ENCODE data around the gene PPM1A.

The PPM1A gene

DNA sequence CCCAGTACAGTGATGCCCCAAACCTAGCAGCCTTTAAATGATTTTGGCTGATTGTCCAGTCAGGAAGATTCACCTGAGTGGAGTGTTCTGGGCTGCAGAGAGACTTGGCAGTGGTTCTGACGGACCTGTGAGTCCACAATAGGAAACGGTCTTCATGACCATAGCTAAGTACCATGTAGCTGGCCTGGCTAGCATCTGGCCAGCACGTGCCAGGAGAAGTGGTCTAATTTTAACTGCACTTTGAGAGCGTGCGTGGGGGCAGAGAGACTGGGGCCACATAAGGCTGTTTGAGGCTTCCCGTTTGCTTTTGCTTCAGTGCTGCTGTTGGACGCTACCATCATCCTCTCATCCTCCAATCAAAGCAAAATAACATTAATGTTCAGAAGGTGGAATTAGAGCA is 54.7 kb downstream of the PPM1A start:
- H2AFZ ChIP-seq (ENCODE audit: low read length): no peak overlapping the region
- H3K9ac ChIP-seq (ENCODE audit: low read depth, low read length, poor library complexity): no peak overlapping the region
- H2AK5ac ChIP-seq (ENCODE audit: low read depth, low read length): no peak overlapping the region
- no CpG with 5 or more reads among the region's 7 CpGs for WGBS, 2 donors (ENCODE audit: extremely low coverage in 2 of 2, insufficient read length in 2 of 2, insufficient replicate concordance in 1 of 2)
- H2BK15ac ChIP-seq (ENCODE audit: low read length): no peak overlapping the region
- no peak overlapping the region for H3K23ac ChIP-seq (ENCODE audit: low read depth, low read length, poor library complexity)
- DNase-seq (ENCODE audit: low spot score): no peak
- no peaks in the 10 kb centered on the region for H3K4me1 ChIP-seq (ENCODE audit: control insufficient read depth in 2 of 2, insufficient read depth in 1 of 2, low read depth in 1 of 2, low read length in 2 of 2)
- no peaks in the 10 kb centered on the region for H3K36me3 ChIP-seq (replicated peaks in 1 of 2; ENCODE audit: control insufficient read depth in 2 of 2, insufficient read depth in 2 of 2, low read length in 2 of 2)
- no peaks in the 10 kb centered on the region for H3K79me1 ChIP-seq (ENCODE audit: low read depth, low read length)
- H4K8ac ChIP-seq (ENCODE audit: low read depth, low read length): no peak overlapping the region
- no peak overlapping the region for H3K4ac ChIP-seq (ENCODE audit: low read length)
- no peak overlapping the region for H3K18ac ChIP-seq (ENCODE audit: low read length)
- no peak overlapping the region for H2BK12ac ChIP-seq (ENCODE audit: low read length)
- H3K4me2 ChIP-seq (ENCODE audit: insufficient read depth, low read length, poor library complexity, severe bottlenecking): no peak overlapping the region
- no peaks in the 10 kb centered on the region for H3K27me3 ChIP-seq (ENCODE audit: control insufficient read depth in 3 of 3, insufficient read depth in 3 of 3, low read depth in 1 of 3, low read length in 3 of 3)
- H2BK5ac ChIP-seq (ENCODE audit: low read length): no peak overlapping the region
- peaks cover 0 to 1% of the 10 kb centered on the region in 2 donors for H3K9me3 ChIP-seq (replicated peaks in 1 of 2; ENCODE audit: control insufficient read depth in 2 of 2, insufficient read depth in 1 of 2, low read depth in 1 of 2, low read length in 2 of 2)
- no peak overlapping the region for H2BK120ac ChIP-seq (ENCODE audit: low read depth, low read length)
- H3K4me3 ChIP-seq (ENCODE audit: low read length in 2 of 2): no peak overlapping the region
- H3K27ac ChIP-seq (replicated peaks; ENCODE audit: low read length): no peak overlapping the region
- H3K14ac ChIP-seq (ENCODE audit: low read length): peak overlapping the region; percentile 2
- H4K91ac ChIP-seq (ENCODE audit: low read depth, low read length, poor library complexity): no peak overlapping the region

DNA sequence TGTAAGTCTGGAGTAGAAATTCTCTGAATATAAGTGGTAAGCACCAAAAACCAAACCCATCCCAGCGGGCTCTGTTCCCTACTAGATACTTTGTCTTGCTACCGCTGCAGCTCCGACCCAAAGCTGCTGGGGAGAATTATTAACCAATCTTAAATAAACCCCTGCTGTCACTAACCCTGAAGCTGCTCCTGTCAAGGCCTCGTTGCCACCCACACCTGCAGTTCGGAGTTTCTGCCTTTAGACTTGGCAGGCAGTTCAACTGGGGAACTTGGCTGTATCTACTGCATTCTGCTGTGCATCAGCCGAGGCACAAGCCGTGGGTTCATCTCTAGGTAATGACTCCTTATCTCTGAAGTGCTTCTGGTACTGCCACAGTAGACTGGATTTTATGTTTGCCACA is 55.5 kb downstream of the PPM1A start:
- Histone ChIP-seq H2AFZ (ENCODE audit: low read length) (no peak overlapping the region), H3K27ac (replicated peaks; ENCODE audit: low read length) (no peak overlapping the region), H3K18ac (ENCODE audit: low read length) (no peak overlapping the region), H3K4me2 (ENCODE audit: insufficient read depth, low read length, poor library complexity, severe bottlenecking) (no peak overlapping the region), H2BK12ac (ENCODE audit: low read length) (no peak overlapping the region), H3K9me3 (replicated peaks in 1 of 2; ENCODE audit: control insufficient read depth in 2 of 2, insufficient read depth in 1 of 2, low read depth in 1 of 2, low read length in 2 of 2) (peaks cover 0 to 1% of the 10 kb centered on the region in 2 donors), H4K8ac (ENCODE audit: low read depth, low read length) (no peak overlapping the region), H3K79me1 (ENCODE audit: low read depth, low read length) (no peaks in the 10 kb centered on the region), H3K23ac (ENCODE audit: low read depth, low read length, poor library complexity) (no peak overlapping the region), H3K27me3 (ENCODE audit: control insufficient read depth in 3 of 3, insufficient read depth in 3 of 3, low read depth in 1 of 3, low read length in 3 of 3) (no peaks in the 10 kb centered on the region), H3K14ac (ENCODE audit: low read length) (no peak overlapping the region), H2BK120ac (ENCODE audit: low read depth, low read length) (no peak overlapping the region), H3K9ac (ENCODE audit: low read depth, low read length, poor library complexity) (no peak overlapping the region), H3K36me3 (replicated peaks in 1 of 2; ENCODE audit: control insufficient read depth in 2 of 2, insufficient read depth in 2 of 2, low read length in 2 of 2) (no peaks in the 10 kb centered on the region), H2BK5ac (ENCODE audit: low read length) (no peak overlapping the region), H3K4me1 (ENCODE audit: control insufficient read depth in 2 of 2, insufficient read depth in 1 of 2, low read depth in 1 of 2, low read length in 2 of 2) (no peaks in the 10 kb centered on the region), H2AK5ac (ENCODE audit: low read depth, low read length) (no peak overlapping the region), H4K91ac (ENCODE audit: low read depth, low read length, poor library complexity) (no peak overlapping the region), H3K4me3 (ENCODE audit: low read length in 2 of 2) (no peak overlapping the region), H2BK15ac (ENCODE audit: low read length) (no peak overlapping the region), H3K4ac (ENCODE audit: low read length) (no peak overlapping the region)
- no CpG with 5 or more reads among the region's 7 CpGs for WGBS, 2 donors (ENCODE audit: extremely low coverage in 2 of 2, insufficient read length in 2 of 2, insufficient replicate concordance in 1 of 2)
- no peak for DNase-seq (ENCODE audit: low spot score)

DNA sequence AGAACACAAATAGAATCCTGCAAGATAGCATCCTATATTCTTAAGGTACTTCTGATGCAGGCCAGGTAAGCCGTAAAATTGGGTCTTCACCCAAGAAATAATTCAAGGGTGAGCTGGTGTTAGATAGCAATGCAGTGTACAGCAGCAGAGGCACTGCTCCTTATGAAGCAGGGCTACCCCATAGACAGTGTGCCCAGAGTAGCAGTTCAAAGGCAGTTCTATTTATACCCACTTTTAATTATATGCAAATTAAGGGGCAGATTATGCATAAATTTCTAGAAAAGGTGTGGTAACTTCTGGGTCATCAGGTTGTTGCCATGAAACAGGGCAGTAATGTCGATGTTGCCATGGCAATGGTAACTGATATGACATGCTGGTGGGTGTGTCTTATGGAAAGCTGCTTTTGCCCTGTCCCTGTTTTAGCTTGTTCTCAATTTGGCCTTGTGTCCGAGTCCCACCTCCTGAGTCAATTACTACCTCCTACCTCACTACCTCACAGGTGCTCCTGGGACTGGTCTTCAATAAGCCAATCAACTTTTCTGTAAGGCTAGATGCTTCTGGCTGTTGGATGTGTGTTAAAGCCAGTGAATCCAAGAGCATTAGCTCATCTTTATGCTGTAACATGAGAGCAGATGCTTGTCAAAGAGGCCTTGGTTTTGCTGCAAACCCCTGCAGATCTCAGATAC is 61.0 kb downstream of the PPM1A start:
- Histone ChIP-seq H3K36me3 (replicated peaks in 1 of 2; ENCODE audit: control insufficient read depth in 2 of 2, insufficient read depth in 2 of 2, low read length in 2 of 2) (no peaks in the 10 kb centered on the region), H3K14ac (ENCODE audit: low read length) (no peak overlapping the region), H3K9ac (ENCODE audit: low read depth, low read length, poor library complexity) (no peak overlapping the region), H3K27ac (replicated peaks; ENCODE audit: low read length) (no peak overlapping the region), H2AFZ (ENCODE audit: low read length) (peak overlapping the region; percentile 1), H3K4me2 (ENCODE audit: insufficient read depth, low read length, poor library complexity, severe bottlenecking) (no peak overlapping the region), H3K79me1 (ENCODE audit: low read depth, low read length) (no peaks in the 10 kb centered on the region), H4K8ac (ENCODE audit: low read depth, low read length) (no peak overlapping the region), H3K4me1 (ENCODE audit: control insufficient read depth in 2 of 2, insufficient read depth in 1 of 2, low read depth in 1 of 2, low read length in 2 of 2) (peaks cover 5 to 8% of the 10 kb centered on the region in 2 donors), H2BK15ac (ENCODE audit: low read length) (no peak overlapping the region), H3K4ac (ENCODE audit: low read length) (no peak overlapping the region), H4K91ac (ENCODE audit: low read depth, low read length, poor library complexity) (no peak overlapping the region), H3K9me3 (replicated peaks in 1 of 2; ENCODE audit: control insufficient read depth in 2 of 2, insufficient read depth in 1 of 2, low read depth in 1 of 2, low read length in 2 of 2) (peaks cover 0 to 1% of the 10 kb centered on the region in 2 donors), H3K4me3 (ENCODE audit: low read length in 2 of 2) (no peak overlapping the region), H2BK120ac (ENCODE audit: low read depth, low read length) (no peak overlapping the region), H2BK12ac (ENCODE audit: low read length) (no peak overlapping the region), H3K27me3 (ENCODE audit: control insufficient read depth in 3 of 3, insufficient read depth in 3 of 3, low read depth in 1 of 3, low read length in 3 of 3) (no peaks in the 10 kb centered on the region), H2BK5ac (ENCODE audit: low read length) (no peak overlapping the region), H3K18ac (ENCODE audit: low read length) (no peak overlapping the region), H3K23ac (ENCODE audit: low read depth, low read length, poor library complexity) (no peak overlapping the region), H2AK5ac (ENCODE audit: low read depth, low read length) (no peak overlapping the region)
- no peak for DNase-seq (ENCODE audit: low spot score)
- WGBS, 2 donors (ENCODE audit: extremely low coverage in 2 of 2, insufficient read length in 2 of 2, insufficient replicate concordance in 1 of 2): no CpG with 5 or more reads among the region's 3 CpGs

DNA sequence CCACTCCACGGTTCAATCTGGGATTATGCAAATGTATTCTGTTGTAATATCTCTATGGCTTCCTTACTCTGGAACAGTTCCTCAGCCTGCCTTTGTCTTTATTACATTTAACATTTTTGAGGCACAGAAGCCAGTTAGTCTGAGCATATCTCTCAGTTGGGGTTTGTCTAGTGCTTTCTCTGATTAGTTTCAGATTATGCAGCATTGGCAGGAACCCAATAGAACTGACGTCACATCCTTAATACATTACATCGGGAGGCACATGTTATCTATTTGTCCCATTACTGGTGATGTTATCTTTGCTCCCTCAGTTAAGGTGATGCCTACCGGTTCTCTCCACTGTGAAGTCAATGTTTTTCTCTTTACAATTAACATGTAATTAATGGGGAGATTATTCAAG is 62.4 kb downstream of the PPM1A start:
- Histone ChIP-seq H3K23ac (ENCODE audit: low read depth, low read length, poor library complexity) (no peak overlapping the region), H3K27me3 (ENCODE audit: control insufficient read depth in 3 of 3, insufficient read depth in 3 of 3, low read depth in 1 of 3, low read length in 3 of 3) (no peaks in the 10 kb centered on the region), H3K14ac (ENCODE audit: low read length) (no peak overlapping the region), H3K9ac (ENCODE audit: low read depth, low read length, poor library complexity) (no peak overlapping the region), H3K4me1 (ENCODE audit: control insufficient read depth in 2 of 2, insufficient read depth in 1 of 2, low read depth in 1 of 2, low read length in 2 of 2) (peaks cover 8 to 11% of the 10 kb centered on the region in 2 donors), H3K18ac (ENCODE audit: low read length) (no peak overlapping the region), H2AK5ac (ENCODE audit: low read depth, low read length) (no peak overlapping the region), H3K4me3 (ENCODE audit: low read length in 2 of 2) (no peak overlapping the region), H3K36me3 (replicated peaks in 1 of 2; ENCODE audit: control insufficient read depth in 2 of 2, insufficient read depth in 2 of 2, low read length in 2 of 2) (no peaks in the 10 kb centered on the region), H2BK5ac (ENCODE audit: low read length) (no peak overlapping the region), H2BK120ac (ENCODE audit: low read depth, low read length) (no peak overlapping the region), H3K9me3 (replicated peaks in 1 of 2; ENCODE audit: control insufficient read depth in 2 of 2, insufficient read depth in 1 of 2, low read depth in 1 of 2, low read length in 2 of 2) (no peaks in the 10 kb centered on the region), H2BK12ac (ENCODE audit: low read length) (no peak overlapping the region), H4K91ac (ENCODE audit: low read depth, low read length, poor library complexity) (no peak overlapping the region), H2AFZ (ENCODE audit: low read length) (no peak overlapping the region), H3K4me2 (ENCODE audit: insufficient read depth, low read length, poor library complexity, severe bottlenecking) (no peak overlapping the region), H2BK15ac (ENCODE audit: low read length) (no peak overlapping the region), H3K27ac (replicated peaks; ENCODE audit: low read length) (no peak overlapping the region), H3K79me1 (ENCODE audit: low read depth, low read length) (no peaks in the 10 kb centered on the region), H4K8ac (ENCODE audit: low read depth, low read length) (no peak overlapping the region), H3K4ac (ENCODE audit: low read length) (no peak overlapping the region)
- no CpG with 5 or more reads among the region's 4 CpGs for WGBS, 2 donors (ENCODE audit: extremely low coverage in 2 of 2, insufficient read length in 2 of 2, insufficient replicate concordance in 1 of 2)
- DNase-seq (ENCODE audit: low spot score): no peak

All from neuronal stem cell (in vitro differentiated cells).